Activated CD4-positive, alpha-beta T cell treated with anti-CD3 and anti-CD28 coated beads, Interleukin-2, amount 10 ng/mL, durations not matched to agents 24 days and 14 days (primary cell): Measurements from ENCODE around the gene FHL3. TPM values are rescaled to one million over a fixed set of nuclear protein-coding genes. Genes with fewer than 3 reads are reported as not detected.
"Not testable (repeated sequence)": the region's sequence is repeated elsewhere in the genome, so short reads cannot be mapped to it uniquely, and the experiment has no call there.

Experiments
- DNase-seq: peaks from one replicate; pipeline ENCODE4 v3.0.0; 2022
- H3K27ac Mint-ChIP-seq: one replicate; pipeline ENCODE4 v1.8.0; 2022; ENCODE audit warnings: mild to moderate bottlenecking, mixed read lengths
- H3K27me3 Mint-ChIP-seq: one replicate; pipeline ENCODE4 v1.8.0; 2022; ENCODE audit warnings: mixed read lengths
- H3K36me3 Mint-ChIP-seq: one replicate; pipeline ENCODE4 v1.8.0; 2022; ENCODE audit warnings: low read depth, mild to moderate bottlenecking, mixed read lengths
- H3K4me1 Mint-ChIP-seq: one replicate; pipeline ENCODE4 v1.8.0; 2021; ENCODE audit warnings: mixed read lengths
- H3K4me3 Mint-ChIP-seq: one replicate; pipeline ENCODE4 v1.8.0; 2022; ENCODE audit warnings: mild to moderate bottlenecking, moderate library complexity, mixed read lengths
- H3K9me3 Mint-ChIP-seq: one replicate; pipeline ENCODE4 v1.8.0; 2021; ENCODE audit warnings: mixed read lengths
- intact Hi-C: fragments of 100-400 bp; cut with micrococcal nuclease; formaldehyde crosslinking; loops from one replicate; pipeline ENCODE4 v1.15.1; 2023
- total RNA-seq: library from RNA; stranded (reverse); gene quantifications from 2 replicates; pipeline ENCODE4 v1.2.3, GENCODE V29; 2022

FHL3 gene
- total RNA-seq, 1 donor from 2014 or later = 41.9 TPM

GRCh38 chr1:37973684-37974083 lies 31.6 kb downstream of the FHL3 start:
- Mint-ChIP-seq H3K4me1 (peaks cover 19% of the 10 kb centered on the region), H3K36me3 (peaks cover 88% of the 10 kb centered on the region)
- H3K27ac Mint-ChIP-seq, H3K9me3 Mint-ChIP-seq, DNase-seq, H3K27me3 Mint-ChIP-seq, H3K4me3 Mint-ChIP-seq: not testable (repeated sequence)
- intact Hi-C loops = loop anchor here (2.0 kb wide), 1 partner anchor 83 kb away; no protein-coding TSS in a partner anchor

DNA sequence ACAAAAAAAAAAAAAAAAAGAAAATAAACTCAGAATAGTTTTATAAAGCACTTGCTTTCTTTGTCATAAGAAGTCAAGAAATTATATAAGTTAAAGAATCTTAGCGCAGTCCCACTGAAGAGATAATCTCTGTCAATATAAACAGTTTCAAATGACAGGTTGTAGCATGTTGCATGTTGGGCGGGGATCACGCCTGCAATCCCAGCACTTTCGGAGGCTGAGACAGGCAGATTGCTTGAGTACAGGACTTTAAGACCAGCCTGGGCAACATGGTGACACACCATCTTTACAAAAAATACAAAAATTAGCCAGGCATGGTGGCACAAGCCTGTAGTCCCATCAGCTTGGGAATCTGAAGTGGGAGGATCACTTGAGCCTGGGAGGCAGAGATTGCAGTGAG lies 40.0 kb downstream of the FHL3 start:
- H3K4me3 Mint-ChIP-seq = no peak overlapping the region
- H3K27ac Mint-ChIP-seq = no peak overlapping the region
- H3K4me1 Mint-ChIP-seq = no peaks in the 10 kb centered on the region
- H3K36me3 Mint-ChIP-seq = peaks cover 57% of the 10 kb centered on the region
- H3K27me3 Mint-ChIP-seq = no peaks in the 10 kb centered on the region
- intact Hi-C loops = no loop called here
- no peak for DNase-seq
- no peaks in the 10 kb centered on the region for H3K9me3 Mint-ChIP-seq

DNA sequence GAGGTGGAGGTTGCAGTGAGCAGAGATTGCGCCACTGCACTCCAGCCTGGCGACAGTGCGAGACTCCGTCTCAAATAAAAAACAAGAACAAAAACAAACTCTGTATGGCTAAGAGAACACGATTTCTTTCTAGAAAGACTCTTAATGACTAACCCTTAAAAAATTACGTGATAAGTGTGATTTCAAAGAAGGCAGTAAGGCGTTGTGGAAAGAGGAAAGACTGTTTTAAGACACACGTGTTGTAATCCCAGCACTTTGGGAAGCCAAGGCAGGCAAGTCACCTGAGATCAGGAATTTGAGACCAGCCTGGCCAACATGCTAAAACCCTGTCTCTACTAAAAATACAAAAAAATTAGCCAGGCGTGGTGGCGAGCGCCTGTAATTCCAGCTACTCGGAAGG lies 41.2 kb downstream of the FHL3 start:
- intact Hi-C loops, H3K4me3 Mint-ChIP-seq, H3K27me3 Mint-ChIP-seq, DNase-seq, H3K4me1 Mint-ChIP-seq, H3K9me3 Mint-ChIP-seq, H3K27ac Mint-ChIP-seq: not testable (repeated sequence)
- H3K36me3 Mint-ChIP-seq = peaks cover 53% of the 10 kb centered on the region

DNA sequence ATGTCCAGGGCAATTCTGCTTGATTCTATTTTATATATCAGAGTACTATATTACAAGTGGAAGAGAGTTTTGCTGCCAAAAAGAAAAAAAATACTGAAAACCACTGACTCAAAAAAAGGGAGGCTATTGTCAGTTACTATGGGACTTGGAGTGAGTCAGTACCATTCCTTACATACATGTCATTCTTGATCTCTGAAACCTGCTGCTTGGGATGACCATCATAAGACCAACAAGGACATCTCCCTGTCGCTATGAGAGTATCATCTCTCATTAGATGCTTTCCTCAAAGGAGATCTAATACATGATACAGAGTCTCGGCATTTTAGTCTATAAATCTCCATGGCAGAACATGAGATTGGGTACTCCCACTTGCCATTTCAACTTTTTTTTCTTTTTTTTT lies 46.6 kb downstream of the FHL3 start:
- Mint-ChIP-seq H3K9me3 (no peaks in the 10 kb centered on the region), H3K4me1 (no peaks in the 10 kb centered on the region), H3K36me3 (peaks cover 42% of the 10 kb centered on the region), H3K4me3 (no peak overlapping the region), H3K27ac (no peak overlapping the region), H3K27me3 (no peaks in the 10 kb centered on the region)
- no peak for DNase-seq
- intact Hi-C loops = no loop called here

DNA sequence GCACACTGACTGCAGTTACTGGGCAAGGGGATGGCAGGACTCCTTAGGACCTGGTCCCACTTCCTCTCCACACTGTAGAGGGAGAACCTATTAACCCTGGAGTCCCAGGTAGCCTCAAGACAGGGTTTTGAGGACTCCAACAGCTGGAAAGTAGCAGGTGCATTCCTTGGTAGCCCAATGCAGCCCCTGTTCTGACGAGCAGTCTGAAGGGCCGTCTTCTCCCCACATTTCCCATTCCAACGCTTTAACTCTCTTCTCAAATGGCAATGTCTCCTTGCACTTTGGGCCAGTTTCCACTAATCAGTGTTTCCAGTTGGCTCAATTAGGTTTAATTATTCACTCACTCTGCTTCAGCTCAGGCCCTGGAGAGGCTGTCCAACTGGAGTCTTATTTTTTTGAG lies 49.6 kb downstream of the FHL3 start:
- no peak overlapping the region for H3K4me3 Mint-ChIP-seq
- H3K9me3 Mint-ChIP-seq = no peaks in the 10 kb centered on the region
- peaks cover 28% of the 10 kb centered on the region for H3K36me3 Mint-ChIP-seq
- H3K27me3 Mint-ChIP-seq = no peaks in the 10 kb centered on the region
- no peak for DNase-seq
- peaks cover 2% of the 10 kb centered on the region for H3K4me1 Mint-ChIP-seq
- H3K27ac Mint-ChIP-seq = no peak overlapping the region
- intact Hi-C loops = no loop called here

DNA sequence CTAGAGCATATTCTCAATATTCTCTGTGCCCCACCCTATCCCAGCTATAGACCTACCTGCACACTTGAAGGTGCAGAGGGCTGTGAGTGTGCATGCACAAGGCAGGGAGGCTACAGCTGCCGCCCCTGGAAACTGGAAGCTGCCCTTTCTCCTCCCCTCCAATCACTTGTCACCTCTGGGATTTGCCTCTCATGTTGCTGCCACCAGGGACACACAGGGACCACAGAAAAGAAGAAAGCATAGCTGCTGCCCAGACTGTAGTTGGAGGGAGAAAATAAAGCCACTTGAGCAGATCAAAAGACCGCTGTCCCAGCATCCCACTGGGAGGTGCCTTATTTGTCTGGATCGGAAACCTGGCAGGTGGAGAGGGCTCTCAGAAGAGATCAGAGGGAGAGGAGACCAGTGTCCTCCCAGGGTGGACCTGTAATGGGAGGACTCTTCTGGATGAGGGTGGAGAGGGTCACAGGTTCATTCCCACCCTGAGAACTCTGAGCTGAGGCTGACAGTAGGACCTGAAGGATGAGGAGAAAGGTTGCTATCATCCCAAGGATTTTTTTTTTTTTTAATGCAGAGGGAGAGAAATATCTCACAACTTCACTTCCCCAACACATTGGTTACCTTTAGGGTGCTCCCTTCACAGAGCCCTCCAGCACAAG lies 50.9 kb downstream of the FHL3 start:
- no peaks in the 10 kb centered on the region for H3K27me3 Mint-ChIP-seq
- H3K36me3 Mint-ChIP-seq = peaks cover 20% of the 10 kb centered on the region
- intact Hi-C loops = no loop called here
- H3K27ac Mint-ChIP-seq = no peak overlapping the region
- peaks cover 2% of the 10 kb centered on the region for H3K4me1 Mint-ChIP-seq
- no peak for DNase-seq
- H3K4me3 Mint-ChIP-seq = no peak overlapping the region
- no peaks in the 10 kb centered on the region for H3K9me3 Mint-ChIP-seq

DNA sequence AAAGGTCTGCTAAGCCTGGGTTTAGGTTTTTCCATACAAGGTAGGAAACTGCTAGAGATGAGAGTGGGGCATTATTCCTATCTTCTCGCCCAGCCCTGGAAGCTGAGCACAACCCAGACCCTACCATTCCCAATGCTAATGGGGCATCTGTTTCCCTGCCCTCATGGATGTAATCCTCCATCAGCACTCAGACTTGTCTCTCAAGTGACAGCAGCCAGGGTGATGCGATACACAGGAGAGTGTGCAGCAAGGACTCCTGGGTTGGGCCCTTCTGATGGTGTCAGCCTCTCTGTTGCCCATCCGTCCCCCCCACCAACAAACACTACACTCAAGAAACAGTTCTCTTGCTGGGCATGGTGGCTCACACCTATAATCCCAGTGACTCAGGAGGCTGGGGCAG lies 52.6 kb downstream of the FHL3 start:
- Mint-ChIP-seq H3K9me3 (no peaks in the 10 kb centered on the region), H3K27ac (no peak overlapping the region), H3K36me3 (peaks cover 10% of the 10 kb centered on the region), H3K4me1 (peaks cover 2% of the 10 kb centered on the region), H3K4me3 (no peak overlapping the region), H3K27me3 (no peaks in the 10 kb centered on the region)
- no peak for DNase-seq
- intact Hi-C loops = no loop called here

- Mint-ChIP-seq H3K9me3 (no peaks in the 10 kb centered on the region), H3K27ac (no peak overlapping the region), H3K4me3 (no peak overlapping the region), H3K4me1 (peaks cover 5% of the 10 kb centered on the region), H3K36me3 (peaks cover 5% of the 10 kb centered on the region), H3K27me3 (no peaks in the 10 kb centered on the region)
- intact Hi-C loops = no loop called here
- no peak for DNase-seq
These were observed 53.3 kb downstream of the FHL3 start for GRCh38 chr1:37951783-37952624.

DNA sequence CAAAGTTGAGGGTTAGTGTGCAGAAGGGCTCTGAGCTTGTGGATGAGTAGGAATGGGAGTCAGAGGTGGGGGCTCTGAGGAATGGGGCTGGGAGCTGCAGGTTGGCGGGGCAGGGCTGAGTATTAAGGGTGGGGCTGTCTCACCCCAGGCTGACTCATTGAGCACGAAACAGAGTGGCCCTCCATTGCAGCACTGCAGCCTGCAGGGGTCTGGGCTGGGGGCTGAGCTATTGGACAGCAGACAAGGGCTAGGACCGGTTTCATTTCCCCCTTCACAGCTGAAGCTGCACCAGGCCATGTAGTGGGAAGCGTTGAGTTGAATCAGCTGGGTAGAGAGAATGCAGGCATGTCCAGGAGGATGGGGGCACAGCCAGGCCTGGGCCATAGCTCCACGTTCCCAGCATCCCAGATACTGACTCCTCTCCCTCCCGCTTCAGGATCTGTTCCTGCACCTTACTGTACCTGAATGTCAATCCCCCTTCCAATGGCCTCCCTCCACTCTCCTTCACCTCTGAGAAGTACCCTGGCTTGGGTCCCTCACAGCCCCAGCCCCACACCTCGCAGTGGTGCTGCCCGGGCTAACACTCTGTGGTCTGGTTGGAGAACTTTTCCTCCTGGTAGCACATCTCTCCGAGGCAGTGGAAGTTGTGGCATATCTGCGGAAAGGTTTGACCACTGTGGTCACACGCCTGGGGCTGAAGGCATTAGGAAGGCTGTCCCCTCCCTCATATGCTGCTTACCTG lies 54.1 kb downstream of the FHL3 start:
- H3K36me3 Mint-ChIP-seq = peaks cover 3% of the 10 kb centered on the region
- H3K27me3 Mint-ChIP-seq = no peaks in the 10 kb centered on the region
- no peak overlapping the region for H3K4me3 Mint-ChIP-seq
- H3K4me1 Mint-ChIP-seq = peaks cover 11% of the 10 kb centered on the region
- H3K9me3 Mint-ChIP-seq = no peaks in the 10 kb centered on the region
- no peak for DNase-seq
- intact Hi-C loops = no loop called here
- H3K27ac Mint-ChIP-seq = no peak overlapping the region

DNA sequence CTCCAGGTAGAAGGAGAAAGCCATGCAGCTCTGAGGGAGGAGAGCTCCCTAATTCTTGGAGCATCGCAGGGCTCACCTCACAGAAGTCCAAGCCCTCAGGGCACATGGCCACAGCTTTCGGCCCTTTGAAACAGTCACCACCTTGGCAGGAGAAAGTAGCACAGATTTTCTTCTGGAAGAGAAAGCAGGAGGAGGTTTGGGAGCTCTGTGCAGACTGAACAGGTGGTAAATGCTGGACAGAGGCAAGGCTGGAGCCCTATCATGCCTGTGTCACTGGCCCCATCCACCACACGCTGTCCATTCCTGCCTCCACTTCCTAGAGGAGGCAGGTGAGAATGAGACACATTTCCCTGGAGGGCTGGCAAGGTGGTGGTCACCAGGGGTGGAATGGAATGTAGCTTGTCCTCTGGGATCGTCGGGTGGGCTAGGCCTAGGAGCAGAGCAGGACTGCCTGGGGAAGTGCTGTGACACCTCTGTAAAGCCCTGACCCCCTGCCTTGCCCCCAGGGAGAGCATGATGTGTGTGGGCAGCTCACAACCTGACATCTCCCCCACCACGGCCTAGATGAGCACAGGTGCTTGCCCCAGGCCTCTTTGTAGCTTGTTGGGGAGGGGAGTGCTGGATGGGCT lies 55.7 kb downstream of the FHL3 start:
- no peak for DNase-seq
- intact Hi-C loops = no loop called here
- Mint-ChIP-seq H3K27ac (no peak overlapping the region), H3K4me1 (peaks cover 13% of the 10 kb centered on the region), H3K27me3 (no peaks in the 10 kb centered on the region), H3K36me3 (peaks cover 2% of the 10 kb centered on the region), H3K4me3 (no peak overlapping the region), H3K9me3 (no peaks in the 10 kb centered on the region)

DNA sequence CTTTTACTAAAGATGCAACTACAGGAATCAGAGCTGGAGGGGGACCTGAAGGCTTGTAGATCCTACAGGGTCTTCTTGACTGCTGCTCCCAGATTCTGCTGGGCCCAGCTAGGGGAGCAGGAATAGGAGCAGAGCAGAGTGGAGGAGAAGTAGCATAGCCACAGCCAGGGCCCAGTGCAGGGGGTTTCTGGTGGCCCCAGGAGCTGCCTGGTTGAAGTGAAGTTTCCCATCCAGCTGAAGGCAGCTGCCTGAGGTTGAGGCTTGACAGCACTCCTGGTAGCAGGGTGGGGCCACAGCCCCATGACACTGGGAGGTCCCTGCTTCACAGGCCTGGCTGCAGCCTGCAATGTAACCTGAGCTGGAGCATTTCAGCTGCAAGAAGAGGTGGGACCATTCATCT lies 56.5 kb downstream of the FHL3 start:
- H3K4me1 Mint-ChIP-seq = peaks cover 13% of the 10 kb centered on the region
- peaks cover 2% of the 10 kb centered on the region for H3K36me3 Mint-ChIP-seq
- no peaks in the 10 kb centered on the region for H3K9me3 Mint-ChIP-seq
- H3K27ac Mint-ChIP-seq = no peak overlapping the region
- no peaks in the 10 kb centered on the region for H3K27me3 Mint-ChIP-seq
- no peak for DNase-seq
- intact Hi-C loops = no loop called here
- H3K4me3 Mint-ChIP-seq = no peak overlapping the region

DNA sequence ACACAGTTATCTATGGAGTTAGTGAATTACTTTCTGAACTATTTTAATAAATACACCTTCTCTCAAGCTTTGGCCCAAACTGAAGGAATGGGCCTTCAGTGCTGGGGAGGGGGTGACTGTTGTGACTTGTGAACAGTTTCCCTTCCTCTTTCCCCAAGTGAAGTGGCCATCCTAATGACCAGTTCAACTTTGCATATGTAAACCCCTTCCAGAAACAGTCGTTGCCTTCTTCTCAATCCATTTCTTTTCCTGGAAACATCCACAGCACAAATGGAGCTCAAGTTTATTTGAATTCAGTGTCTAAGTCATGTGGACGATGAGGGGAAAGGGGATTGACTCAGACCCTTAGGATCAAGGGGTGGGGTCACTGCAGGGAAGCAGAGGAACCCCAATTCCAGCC lies 57.1 kb downstream of the FHL3 start:
- Mint-ChIP-seq H3K36me3 (peaks cover 4% of the 10 kb centered on the region), H3K27ac (no peak overlapping the region), H3K4me3 (no peak overlapping the region), H3K9me3 (no peaks in the 10 kb centered on the region), H3K27me3 (no peaks in the 10 kb centered on the region), H3K4me1 (peaks cover 13% of the 10 kb centered on the region)
- intact Hi-C loops = no loop called here
- no peak for DNase-seq

DNA sequence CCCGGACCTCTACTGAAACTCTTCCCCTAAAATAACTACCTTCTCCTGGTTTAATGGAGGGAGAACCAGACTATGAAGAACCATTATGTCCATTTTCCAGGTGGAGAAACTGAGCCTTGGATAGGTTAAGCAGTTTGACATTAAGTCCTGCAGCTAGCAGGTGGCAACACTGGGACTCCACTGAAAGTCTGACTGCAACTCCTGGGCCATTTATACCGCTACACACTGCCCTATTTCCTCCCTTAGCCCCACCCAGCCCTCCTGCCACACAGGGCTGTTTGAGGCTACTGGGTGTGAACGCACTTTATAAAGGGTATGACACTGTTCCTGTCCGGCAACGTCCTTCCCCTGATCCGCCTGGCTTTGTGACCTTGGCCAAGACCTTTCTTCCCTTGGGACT lies 58.0 kb downstream of the FHL3 start:
- intact Hi-C loops = loop anchor here (1.0 kb wide), 1 partner anchor 16 kb away; no protein-coding TSS in a partner anchor
- DNase-seq = no peak
- peak overlapping the region; percentile 96 for H3K4me3 Mint-ChIP-seq
- H3K27me3 Mint-ChIP-seq = no peaks in the 10 kb centered on the region
- H3K27ac Mint-ChIP-seq = peak overlapping the region; percentile 99
- no peaks in the 10 kb centered on the region for H3K9me3 Mint-ChIP-seq
- H3K4me1 Mint-ChIP-seq = peaks cover 13% of the 10 kb centered on the region
- peaks cover 6% of the 10 kb centered on the region for H3K36me3 Mint-ChIP-seq
